Activated effector memory CD4-positive, alpha-beta T cell treated with anti-CD3 and anti-CD28 coated beads, Interleukin-2, amount 50 U/mL, for 16 hours (primary cell): ENCODE data around the gene ATP5F1A.
A peak's percentile ranks its signal among the peaks of the same experiment; 100 is the strongest.
"Not testable (repeated sequence)": the region's sequence is repeated elsewhere in the genome, so short reads cannot be mapped to it uniquely, and the experiment has no call there.

Experiments
- DNase-seq: peaks from one replicate; pipeline ENCODE4 v3.0.0-alpha.2; 2020

Gene ATP5F1A

GRCh38 chr18:46072959-46073358, 25.1 kb downstream of the ATP5F1A start:
- DNase-seq: no peak

GRCh38 chr18:46072376-46072867, 25.7 kb downstream of the ATP5F1A start:
- DNase-seq: no peak

GRCh38 chr18:46071653-46072375, 26.3 kb downstream of the ATP5F1A start, which contains the start of gene PSTPIP2:
Gene PSTPIP2, minus strand, starts transcription at chr18:46072260. Its CDS starts 72 bp downstream, at chr18:46072188.
- DNase-seq: peak; percentile 86

DNA sequence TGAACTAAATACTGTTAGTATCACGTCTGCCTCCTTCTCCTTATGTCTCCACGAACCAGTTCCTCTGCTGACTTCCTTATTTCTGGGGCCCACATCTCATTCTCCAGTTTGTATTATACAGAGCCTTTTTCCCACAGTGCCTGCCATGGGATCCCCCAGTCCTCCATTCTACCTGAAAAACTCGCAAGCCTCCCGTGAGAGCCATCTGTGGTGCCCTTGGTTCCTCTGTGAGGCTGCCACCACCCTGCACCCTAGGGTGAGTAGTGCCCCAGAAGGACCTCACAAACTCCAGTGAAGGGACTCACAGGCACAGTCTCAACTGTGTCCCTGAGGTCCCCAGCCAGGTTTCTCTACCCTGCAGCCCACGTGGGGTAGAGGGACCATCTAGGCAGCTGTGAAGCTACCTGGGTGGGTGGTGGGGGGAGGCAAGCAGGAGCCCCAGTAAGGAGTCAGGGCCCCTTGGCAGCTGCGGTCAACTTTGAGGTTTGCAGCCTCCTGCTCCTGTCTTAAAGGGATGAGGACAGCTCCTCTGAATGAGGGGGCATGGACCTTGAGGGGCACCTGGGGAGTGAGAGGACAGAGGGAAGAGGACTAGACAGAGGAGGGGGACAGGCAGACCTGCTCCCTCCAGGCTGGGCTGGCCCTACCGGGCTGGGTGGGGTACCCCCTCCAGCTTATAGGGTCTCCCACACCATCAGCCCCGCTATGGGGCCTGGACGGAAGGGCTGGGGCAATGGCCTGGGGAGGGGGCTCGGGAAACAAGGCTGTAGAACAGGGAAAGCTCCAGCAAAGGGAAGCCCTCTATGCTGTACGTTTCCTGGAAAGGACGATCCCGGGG, 27.1 kb downstream of the ATP5F1A start:
- DNase-seq: peak; percentile 65

DNA sequence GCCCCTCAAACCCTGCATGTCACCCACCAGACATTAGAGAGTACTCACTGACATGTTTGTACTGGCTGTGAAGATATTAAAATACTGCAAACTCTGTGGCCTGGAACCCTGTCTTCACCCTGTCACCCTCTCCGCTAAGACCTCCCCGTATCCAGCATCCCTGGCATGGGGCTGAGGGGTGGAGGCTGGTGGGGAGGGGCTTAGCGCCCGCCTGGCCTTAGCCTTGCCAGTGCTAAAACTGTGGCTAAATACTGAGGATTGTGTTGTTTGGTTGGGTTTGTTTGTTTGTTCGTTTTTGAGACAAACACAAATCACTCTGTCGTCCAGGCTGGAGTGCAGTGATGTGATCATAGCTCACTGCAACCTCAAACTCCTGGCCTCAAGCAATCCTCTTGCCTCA, 27.9 kb downstream of the ATP5F1A start:
- no peak for DNase-seq

DNA sequence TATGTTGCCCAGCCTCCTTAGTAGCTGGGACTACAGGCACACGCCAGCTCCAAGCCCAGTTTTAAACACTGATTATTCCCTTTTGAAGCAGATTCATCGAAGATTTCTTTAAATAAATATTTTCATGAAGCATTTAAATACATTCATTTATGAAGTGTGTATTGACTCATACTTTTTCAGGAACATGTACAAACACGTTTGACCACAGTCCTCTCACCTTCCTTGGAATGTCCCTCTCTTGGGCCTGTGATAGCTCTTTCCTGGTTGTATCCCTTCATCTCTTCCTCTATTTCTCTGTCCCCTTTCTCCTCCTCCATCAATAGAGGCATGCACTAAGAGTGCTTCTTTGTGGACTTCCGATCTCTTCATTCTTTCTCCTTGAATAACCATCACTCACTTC, 28.6 kb downstream of the ATP5F1A start:
- no peak for DNase-seq

DNA sequence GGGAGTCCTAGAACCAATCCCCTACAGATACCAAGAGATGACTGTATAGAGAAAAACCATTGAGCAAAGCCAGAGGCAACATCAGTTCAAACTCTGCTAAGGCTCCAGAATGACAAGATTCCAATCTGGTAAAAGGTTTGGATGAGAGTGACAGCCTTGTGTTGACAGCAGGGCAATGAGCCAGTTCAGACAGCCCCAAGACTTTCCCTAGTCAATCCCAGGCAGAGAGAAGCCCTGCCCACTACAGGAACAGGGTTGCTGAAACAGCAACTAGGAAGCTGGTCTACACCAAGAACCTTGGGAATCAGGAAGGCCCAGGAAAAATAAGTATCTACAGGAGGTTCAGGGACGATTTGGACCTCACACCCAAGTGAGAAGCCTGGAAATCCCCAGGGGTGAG, 29.3 kb downstream of the ATP5F1A start:
- no peak for DNase-seq

GRCh38 chr18:46067438-46068007, 30.6 kb downstream of the ATP5F1A start:
- no peak for DNase-seq

GRCh38 chr18:46062781-46063180, 35.3 kb downstream of the ATP5F1A start:
- no peak for DNase-seq

DNA sequence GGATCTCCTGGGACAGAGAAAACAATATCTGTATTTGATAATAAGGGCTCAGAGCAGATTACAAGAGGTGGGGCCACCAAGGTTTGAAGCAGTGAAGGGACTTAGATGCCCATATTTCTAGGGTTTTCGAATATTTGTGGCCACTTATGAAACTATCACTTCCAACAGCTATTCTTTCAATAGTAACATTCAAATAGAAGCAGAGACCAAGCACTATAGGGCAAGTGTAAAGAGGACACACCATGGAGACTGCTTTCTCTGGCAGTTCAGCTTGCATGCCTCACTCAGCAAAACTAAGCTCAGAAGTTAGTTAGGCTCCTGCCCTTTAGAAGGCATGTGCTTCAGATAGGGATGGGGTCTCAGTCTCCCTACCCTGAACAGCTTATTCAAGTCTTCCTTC, 36.3 kb downstream of the ATP5F1A start:
- no peak for DNase-seq

DNA sequence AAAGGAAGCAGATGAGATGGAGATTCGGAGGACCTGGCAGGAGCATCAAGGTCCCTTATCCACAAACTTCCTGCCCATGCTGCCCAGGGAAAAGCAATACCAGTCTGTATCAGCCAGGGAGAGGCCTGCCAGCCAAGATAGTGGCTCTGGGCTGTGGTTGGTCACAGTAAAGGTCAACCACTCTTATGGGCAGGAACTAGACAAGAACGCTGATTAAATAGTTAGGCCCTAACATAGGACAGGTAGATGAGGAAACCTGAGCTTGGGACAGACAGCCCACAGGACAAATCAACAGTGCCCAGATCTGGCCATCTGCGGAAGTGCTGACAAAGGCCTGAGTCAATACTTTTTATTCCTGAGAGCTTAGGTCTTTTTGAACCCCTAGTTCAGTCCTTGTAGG, 36.7 kb downstream of the ATP5F1A start:
- DNase-seq: no peak

DNA sequence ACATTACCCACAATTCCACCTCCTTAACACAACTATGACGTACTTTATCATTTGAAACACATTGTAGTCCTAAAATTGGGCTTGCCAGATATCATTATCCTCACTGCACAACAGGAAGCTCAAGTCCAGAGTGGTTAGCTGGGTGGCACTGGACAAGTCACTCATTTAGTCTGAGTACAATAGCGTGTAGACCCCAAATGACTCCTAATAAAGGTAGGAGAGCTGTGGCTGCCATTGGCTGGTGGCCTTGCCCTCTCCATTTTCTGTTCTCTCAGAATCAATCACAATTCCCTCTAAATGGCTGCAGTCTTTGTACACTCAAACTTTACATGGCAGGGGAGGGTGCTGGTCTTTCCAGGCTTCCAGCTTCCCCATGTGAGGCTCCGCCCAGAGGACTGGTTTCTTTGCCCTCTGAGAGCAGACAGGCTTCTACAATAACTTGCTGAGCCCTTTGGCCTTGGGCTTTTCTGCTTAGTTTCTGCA, 37.7 kb downstream of the ATP5F1A start:
- DNase-seq: no peak

GRCh38 chr18:46055838-46056230, 42.3 kb downstream of the ATP5F1A start:
- no peak for DNase-seq

DNA sequence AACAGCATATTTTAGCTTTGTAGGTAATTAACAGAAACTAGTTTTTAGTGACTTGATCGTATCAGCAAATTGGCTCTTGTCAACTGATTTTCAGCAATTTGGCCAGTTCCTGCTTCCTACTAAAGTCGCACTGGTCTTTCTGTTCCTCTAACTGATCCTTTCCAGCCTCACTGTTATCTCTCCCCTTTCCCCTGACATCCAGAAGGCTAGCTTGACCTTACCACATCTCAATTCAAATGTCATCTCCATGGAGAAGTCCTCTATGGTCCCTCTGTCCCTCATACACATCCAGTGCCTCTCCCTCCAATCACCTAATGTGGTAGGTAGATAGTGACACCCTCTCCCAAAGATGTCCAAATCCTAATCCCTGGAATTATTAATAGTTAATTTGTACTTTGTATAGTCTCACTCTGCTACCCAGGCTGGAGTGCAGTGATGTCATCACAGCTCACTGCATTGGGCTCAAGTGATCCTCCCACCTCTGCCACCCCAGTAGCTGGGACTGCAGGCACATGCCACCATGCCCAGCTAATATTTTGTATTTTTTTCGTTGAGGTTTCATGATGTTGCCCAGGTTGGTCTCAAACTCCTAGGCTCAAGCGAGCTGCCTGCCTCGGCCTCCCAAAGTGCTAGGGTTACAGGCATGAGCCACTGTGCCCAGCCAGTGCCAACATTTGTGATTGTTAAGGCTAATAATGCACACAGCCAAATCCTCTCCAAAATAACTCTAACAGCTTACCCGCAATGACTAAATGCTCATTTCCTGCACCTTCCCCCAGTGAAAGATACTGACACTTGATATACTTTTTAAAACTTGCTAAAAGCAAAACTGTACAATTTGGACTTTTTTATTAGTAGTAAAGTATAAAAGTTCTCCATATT, 42.9 kb downstream of the ATP5F1A start:
- no peak for DNase-seq

GRCh38 chr18:46053368-46054095, 44.6 kb downstream of the ATP5F1A start:
- no peak for DNase-seq

- no peak for DNase-seq
Measured at GRCh38 chr18:46051731-46052461, 46.2 kb downstream of the ATP5F1A start.

- DNase-seq: no peak
Measured at GRCh38 chr18:46050268-46050667, 47.8 kb downstream of the ATP5F1A start.

DNA sequence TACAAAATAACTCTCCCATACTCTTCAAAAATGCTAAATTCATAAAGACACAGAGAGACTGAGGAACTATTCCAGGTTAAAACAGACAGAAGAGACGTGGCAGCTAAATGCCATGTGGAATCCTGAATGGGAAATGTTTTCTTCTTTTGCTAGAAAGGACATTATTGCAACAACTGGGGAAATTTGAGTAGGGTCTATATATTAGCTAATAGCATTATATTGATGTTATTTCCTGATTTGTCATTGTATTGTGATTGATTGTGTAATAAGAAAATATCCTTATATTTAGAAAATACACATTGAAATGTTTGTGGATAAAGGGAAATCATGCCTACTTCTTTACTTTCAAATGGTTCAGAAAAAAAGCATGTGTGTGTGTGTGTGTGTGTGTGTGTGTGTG, 49.5 kb downstream of the ATP5F1A start:
- DNase-seq: no peak

- not testable (repeated sequence) for DNase-seq
Measured at GRCh38 chr18:46047369-46047768, 50.7 kb downstream of the ATP5F1A start.

DNA sequence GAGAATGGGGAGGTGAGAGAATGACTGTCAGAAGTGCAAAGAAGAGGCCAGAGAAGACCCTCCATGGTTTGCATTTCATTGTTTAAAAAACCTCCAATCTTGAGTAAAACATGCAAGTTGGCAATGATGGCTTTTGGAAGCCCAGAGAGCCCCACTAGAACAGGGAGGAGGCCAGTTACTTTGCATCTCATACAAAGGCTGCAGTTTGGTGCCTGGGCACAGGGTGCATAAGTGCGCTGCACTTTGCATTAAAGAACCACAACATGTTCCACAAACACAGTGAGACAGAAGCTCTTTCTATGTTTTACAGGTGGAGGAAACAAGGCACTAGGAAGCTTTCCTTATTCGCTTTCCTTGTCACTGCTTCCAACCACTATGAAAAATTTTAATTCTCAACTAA, 51.4 kb downstream of the ATP5F1A start:
- no peak for DNase-seq

- no peak for DNase-seq
Measured at GRCh38 chr18:46046126-46046525, 52.0 kb downstream of the ATP5F1A start.
